ENCODE data around the gene TECPR1. TPM values are rescaled to one million over a fixed set of nuclear protein-coding genes. Genes with fewer than 3 reads are reported as not detected.

Gene TECPR1
- total RNA-seq, 4 donors from 2014 or later = 16.1 to 32.4 (median 22.5) TPM

DNA sequence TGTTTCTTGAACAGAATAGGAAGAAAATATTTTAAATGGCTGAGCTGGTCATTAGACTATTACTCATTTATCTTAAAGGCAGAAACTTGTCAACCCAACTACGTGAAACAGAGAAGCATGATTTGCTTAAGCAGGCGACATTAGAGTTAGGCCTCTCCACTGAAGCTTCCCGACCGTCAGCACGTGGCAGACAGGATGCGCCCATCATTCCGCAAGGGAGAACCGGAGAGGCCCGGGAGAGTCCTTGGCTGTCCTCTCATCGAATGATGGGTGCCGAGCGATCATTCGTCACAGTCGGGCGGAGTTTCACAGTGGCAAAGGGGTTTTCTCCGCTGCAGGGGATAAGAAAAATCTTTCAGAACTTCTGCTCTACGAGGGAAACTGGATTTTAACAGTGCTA, 41.2 kb upstream of the TECPR1 start:
- H3K4me3 ChIP-seq = no peak overlapping the region
- intact Hi-C loops (cut with DNase I) = no loop called here
- H3K27me3 ChIP-seq = no peaks in the 10 kb centered on the region
- peaks cover 16 to 71% (median 60%) of the 10 kb centered on the region in 4 donors for H3K36me3 ChIP-seq
- H3K27ac ChIP-seq (replicated peaks in 1 of 4) = no peak overlapping the region
- TF ChIP-seq, protein P1, sequence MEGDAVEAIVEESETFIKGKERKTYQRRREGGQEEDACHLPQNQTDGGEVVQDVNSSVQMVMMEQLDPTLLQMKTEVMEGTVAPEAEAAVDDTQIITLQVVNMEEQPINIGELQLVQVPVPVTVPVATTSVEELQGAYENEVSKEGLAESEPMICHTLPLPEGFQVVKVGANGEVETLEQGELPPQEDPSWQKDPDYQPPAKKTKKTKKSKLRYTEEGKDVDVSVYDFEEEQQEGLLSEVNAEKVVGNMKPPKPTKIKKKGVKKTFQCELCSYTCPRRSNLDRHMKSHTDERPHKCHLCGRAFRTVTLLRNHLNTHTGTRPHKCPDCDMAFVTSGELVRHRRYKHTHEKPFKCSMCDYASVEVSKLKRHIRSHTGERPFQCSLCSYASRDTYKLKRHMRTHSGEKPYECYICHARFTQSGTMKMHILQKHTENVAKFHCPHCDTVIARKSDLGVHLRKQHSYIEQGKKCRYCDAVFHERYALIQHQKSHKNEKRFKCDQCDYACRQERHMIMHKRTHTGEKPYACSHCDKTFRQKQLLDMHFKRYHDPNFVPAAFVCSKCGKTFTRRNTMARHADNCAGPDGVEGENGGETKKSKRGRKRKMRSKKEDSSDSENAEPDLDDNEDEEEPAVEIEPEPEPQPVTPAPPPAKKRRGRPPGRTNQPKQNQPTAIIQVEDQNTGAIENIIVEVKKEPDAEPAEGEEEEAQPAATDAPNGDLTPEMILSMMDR (IDR thresholded peaks at IDR 0.05) = no peak
- no peak for TF ChIP-seq POLR2A (IDR thresholded peaks at IDR 0.05; ENCODE audit: low read depth)
- TF ChIP-seq POLR2AphosphoS5 (IDR thresholded peaks at IDR 0.05) = no peak
- no peak for TF ChIP-seq EP300 (IDR thresholded peaks at IDR 0.05)
- H3K4me1 ChIP-seq = peaks cover 14 to 32% (median 23%) of the 10 kb centered on the region in 4 donors
- WGBS = 82% methylated on average over 17 of the region's 17 CpGs
- H3K9me3 ChIP-seq = no peaks in the 10 kb centered on the region
- no peak for DNase-seq (ENCODE audit: extremely low spot score)

- H3K27me3 ChIP-seq = no peaks in the 10 kb centered on the region
- TF ChIP-seq, protein P1 (IDR thresholded peaks at IDR 0.05) = no peak
- no peak for TF ChIP-seq POLR2AphosphoS5 (IDR thresholded peaks at IDR 0.05)
- no peak for TF ChIP-seq EP300 (IDR thresholded peaks at IDR 0.05)
- TF ChIP-seq POLR2A (IDR thresholded peaks at IDR 0.05; ENCODE audit: low read depth) = no peak
- intact Hi-C loops (cut with DNase I) = no loop called here
- H3K27ac ChIP-seq (replicated peaks in 1 of 4) = no peak overlapping the region
- WGBS = 83% methylated on average over 7 of the region's 7 CpGs
- no peaks in the 10 kb centered on the region for H3K9me3 ChIP-seq
- no peak overlapping the region for H3K4me3 ChIP-seq
- peaks cover 30 to 41% (median 35%) of the 10 kb centered on the region in 4 donors for H3K4me1 ChIP-seq
- peaks cover 16 to 79% (median 65%) of the 10 kb centered on the region in 4 donors for H3K36me3 ChIP-seq
- no peak for DNase-seq (ENCODE audit: extremely low spot score)
Measured at GRCh38 chr7:98291717-98292116, 39.7 kb upstream of the TECPR1 start.

DNA sequence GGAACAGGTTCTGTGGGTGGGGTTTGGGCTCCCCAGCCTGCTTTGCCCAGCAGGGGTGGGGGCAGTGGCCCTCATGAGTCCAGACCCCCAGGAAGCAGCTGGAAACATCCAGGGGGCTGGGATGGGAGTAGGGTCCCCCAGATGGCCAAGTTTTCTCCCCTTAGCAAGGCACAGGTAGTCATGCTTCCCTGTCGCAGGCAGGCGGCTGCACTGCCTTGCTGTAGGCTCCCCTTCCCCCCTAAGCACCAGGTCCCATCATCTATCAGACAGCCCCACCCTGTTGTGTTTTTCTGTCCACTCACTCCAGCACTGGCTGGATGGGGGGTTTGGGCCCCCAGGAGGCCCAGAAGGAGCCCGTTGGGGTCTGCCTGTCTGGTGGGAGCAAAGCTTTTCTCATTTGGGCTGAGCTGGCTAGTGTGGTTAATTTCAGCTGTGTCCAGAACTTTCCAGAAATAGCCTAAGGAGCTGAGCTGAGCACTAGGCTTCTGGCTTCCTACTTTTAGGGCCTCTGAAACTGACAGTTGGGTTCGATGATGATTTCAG, 37.4 kb upstream of the TECPR1 start:
- TF ChIP-seq POLR2A (IDR thresholded peaks at IDR 0.05; ENCODE audit: low read depth) = no peak
- TF ChIP-seq, protein P1 (IDR thresholded peaks at IDR 0.05) = no peak
- no peak for TF ChIP-seq POLR2AphosphoS5 (IDR thresholded peaks at IDR 0.05)
- no peak for TF ChIP-seq EP300 (IDR thresholded peaks at IDR 0.05)
- WGBS = 82% methylated on average over 4 of the region's 4 CpGs
- Histone ChIP-seq H3K27ac (replicated peaks in 1 of 4) (peak overlapping the region in 1 of 4 donors; percentile 33), H3K4me1 (peaks cover 52 to 53% (median 53%) of the 10 kb centered on the region in 4 donors), H3K4me3 (no peak overlapping the region), H3K36me3 (peaks cover 16 to 65% (median 52%) of the 10 kb centered on the region in 4 donors), H3K9me3 (no peaks in the 10 kb centered on the region), H3K27me3 (no peaks in the 10 kb centered on the region)
- DNase-seq (ENCODE audit: extremely low spot score) = no peak
- intact Hi-C loops (cut with DNase I) = no loop called here

DNA sequence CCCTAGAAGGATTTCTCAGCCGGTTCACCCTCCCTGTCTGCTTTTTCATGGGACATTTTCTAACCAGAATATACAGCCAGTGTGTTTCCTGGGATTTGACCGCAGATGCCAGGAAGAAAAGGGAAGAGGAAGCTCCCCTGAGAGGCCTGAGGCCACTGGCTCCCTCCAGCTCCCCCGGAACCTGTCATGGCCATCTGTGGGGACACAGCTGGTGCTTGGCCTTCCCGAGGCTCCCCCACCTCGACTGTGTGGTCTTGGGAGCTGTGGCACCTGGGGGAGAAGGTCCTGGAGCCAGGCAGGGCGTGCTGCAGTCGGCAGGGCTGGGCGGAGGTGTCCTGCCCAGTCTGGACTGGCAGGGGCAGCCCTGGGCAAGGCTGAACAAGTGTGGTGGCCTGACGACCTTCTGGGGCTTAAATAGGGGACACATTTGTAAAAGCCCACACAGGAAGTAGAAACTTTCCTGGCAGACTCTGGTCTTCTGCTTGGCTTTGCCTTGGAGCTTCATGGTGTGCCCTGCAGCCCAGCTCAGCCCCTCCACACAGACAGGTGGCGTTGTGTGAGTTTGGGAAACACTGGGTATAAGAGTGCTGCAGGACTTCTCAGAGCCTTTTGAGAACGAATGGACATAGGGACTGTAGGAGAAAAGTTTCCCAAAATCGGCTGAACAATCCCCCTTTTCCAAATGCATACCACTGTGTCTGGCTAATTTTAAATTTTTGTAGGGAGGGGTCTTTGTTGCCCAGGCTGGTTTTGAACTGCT, 36.2 kb upstream of the TECPR1 start:
- WGBS = 83% methylated on average over 5 of the region's 12 CpGs
- peak overlapping the region in 1 of 4 donors; percentile 0 for H3K4me3 ChIP-seq
- no peaks in the 10 kb centered on the region for H3K27me3 ChIP-seq
- peaks cover 12 to 61% (median 40%) of the 10 kb centered on the region in 4 donors for H3K36me3 ChIP-seq
- peak overlapping the region in 3 of 4 donors; percentile 20 to 97 (median 93) for H3K27ac ChIP-seq (replicated peaks in 1 of 4)
- no peaks in the 10 kb centered on the region for H3K9me3 ChIP-seq
- intact Hi-C loops (cut with DNase I) = no loop called here
- DNase-seq (ENCODE audit: extremely low spot score) = no peak
- no peak for TF ChIP-seq EP300 (IDR thresholded peaks at IDR 0.05)
- TF ChIP-seq POLR2A (IDR thresholded peaks at IDR 0.05; ENCODE audit: low read depth) = no peak
- TF ChIP-seq, protein P1 (IDR thresholded peaks at IDR 0.05) = no peak
- no peak for TF ChIP-seq POLR2AphosphoS5 (IDR thresholded peaks at IDR 0.05)
- peaks cover 63 to 65% (median 65%) of the 10 kb centered on the region in 4 donors for H3K4me1 ChIP-seq
